NCI-H2081 (cell line): ENCODE measurements around the gene TGFA.

Source experiments
- DNase-seq, 2 experiments: peaks; one replicate each; lab custom pipeline; 2025; lab: John Stamatoyannopoulos, UW

The TGFA gene

DNA sequence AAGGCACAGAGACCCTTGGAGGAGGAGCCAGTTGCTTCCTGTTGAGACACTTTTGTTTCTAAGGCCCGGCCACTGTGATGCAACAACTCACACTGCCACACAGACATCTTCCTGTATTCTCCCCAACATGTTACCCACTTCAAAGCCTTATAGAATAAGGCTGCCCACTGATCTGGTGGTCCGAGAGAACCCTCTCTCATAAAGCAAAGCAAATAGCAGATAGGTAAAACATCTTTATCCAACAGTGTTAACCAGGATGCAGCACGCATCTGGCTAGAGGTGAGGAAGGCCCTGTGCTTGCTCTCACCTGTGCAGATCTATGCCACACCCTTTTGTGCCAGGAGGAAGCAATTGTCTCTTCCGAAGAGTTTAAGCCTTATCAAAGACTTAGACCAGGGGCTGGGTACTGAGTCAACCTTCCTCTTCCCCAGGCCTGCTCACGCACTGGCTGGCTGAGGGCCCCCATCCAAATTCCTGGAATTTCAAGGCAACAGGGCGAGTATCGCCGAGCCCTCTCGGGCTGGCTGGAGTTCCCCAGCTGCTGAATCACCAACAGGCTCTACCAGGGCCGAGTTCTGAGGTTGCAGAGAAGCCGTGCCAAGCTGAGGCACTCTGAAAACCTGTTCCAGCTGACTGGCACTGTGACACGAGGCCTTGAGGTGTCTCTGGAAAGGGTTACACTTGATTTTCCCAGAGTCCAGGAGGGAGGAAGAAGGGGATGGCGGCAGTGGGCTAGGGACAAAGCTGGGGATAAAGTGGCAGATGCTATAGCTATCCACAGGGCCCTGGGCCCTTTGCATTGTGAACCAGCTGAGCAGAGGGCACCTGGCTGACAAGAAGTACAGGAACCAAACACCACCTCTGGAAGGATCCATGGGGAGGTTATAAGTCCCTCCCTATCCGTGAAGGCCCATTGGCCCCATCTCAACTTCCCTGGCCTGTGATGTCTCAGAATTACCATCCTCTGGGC is 29.3 kb downstream of the TGFA start:
- DNase-seq, result no peak

DNA sequence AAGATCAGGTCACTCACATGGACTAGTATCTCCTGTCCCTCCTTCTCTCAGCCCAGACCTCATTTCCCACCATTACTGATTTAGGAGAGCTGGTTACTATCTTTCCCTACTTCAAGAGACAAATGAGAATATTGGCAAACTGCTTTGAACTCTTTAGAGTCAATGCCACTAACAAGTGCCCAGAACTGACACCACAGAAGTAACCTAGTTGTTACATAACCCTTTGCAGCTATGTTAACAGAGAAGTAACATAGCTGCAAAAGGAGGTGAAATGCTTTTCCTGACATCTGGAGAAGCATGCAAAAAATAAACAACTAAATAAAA is 30.0 kb downstream of the TGFA start:
- DNase-seq, result no peak

DNA sequence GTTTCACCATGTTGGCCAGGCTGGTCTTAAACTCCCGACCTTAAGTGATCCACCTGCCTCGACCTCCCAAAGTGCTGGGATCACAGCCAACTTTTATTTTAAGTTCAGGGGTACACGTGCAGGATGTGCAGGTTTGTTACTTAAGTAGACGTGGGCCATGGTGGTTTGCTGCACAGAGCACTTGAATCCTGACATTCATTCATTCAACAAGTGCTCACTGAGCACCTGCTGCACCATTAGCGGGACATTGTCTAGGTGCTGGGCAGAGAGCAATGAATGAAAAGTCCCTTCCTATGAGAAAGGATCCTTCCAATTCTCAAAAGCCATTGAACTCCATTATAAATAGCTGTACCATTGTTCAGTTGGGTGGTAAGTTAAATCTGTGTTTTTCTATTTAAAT is 31.0 kb downstream of the TGFA start:
- DNase-seq, result no peak

DNA sequence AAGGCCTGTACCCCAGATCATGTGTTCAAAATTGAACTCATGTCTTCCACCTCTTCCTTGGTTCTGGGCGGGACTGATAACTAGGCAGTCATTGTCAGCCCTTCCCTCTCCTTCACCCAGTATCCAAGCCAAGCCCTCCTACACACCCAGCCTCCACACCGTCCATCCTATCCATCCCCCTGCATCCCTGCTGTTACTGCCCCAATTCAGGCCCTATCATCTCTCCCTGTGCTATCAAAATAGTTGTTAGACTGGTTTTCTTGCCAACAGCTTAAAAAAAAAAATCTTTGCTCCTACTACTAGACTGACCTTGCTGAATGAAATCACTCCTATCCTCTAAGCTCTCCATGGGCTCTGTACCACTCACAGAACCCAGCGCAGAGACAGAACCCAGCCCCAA is 32.8 kb downstream of the TGFA start:
- no peak for DNase-seq

DNA sequence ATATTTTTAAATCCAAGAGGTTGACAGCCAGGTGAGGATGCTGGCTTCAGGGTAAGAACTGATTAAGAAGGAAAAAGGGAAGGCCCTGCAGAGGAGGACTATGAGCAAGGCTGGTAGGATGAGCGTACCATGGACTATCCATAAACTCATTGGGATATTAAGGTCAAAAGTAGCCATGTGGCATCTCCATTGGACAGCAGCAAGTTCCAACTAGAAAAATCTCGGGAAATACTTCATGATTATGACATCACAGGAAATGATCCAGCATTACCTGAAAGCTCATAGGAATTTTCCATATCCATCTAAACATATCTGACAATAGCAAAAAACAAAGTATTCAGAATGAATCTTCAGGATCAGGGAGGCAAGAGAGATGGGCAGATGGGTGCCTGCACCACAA is 34.2 kb downstream of the TGFA start:
- DNase-seq, result no peak

DNA sequence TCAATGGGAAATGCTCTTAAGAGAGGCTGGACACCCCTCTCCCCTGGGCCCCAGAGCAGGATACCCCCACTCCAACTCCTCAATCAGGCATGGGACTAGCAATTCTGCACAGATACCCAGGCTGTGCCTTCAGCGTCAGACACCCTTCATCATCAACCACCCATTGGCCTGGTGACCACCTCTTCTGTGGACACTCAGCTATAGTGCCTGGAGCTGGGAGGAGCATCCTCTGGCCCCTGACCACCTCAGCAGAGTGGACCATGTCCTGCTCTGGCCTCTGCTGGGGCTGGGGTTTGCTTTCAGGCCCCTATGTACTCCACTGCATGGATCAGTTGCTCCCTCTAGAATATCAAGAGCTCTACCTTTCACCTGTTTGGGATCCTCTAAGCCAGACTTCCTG is 35.1 kb downstream of the TGFA start:
- DNase-seq, result no peak

DNA sequence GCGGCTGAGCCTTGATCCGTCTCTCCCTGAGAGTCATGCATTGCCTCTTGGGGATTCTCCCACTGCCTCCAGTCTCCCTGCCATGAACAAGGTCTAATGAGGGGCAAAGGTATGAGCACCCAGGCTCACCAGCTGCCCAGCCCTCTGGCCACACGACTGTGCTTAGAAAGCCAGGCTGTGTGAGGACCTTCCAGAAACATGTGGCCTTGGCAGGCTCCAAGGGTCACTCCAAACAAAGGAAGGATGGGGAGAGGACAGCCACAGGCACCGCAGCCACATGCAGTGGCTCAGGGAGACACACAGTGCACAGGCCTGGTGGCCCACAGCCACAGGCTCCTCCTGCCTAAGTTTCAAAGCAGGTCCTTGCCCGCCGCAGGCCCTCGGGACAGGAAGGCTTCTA is 35.8 kb downstream of the TGFA start:
- no peak for DNase-seq

DNA sequence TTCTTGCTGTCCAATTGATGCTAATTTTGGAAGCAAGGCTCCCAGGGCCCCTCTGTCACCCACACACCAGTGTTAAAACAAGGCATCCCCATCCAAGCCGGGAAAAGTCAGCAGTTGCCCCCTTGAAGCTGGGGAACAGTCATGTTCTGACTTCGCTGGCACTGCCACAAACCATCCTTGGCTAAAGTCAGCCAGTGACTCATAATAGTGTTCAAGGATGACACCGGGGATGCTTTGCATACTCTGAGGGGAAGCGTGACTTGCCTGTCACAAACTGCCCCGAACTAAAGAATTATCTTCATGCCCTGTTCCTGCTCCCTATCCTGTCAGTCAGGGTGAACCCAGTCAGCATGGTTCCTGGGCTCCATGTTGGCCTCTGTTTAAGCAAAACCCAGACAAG is 37.0 kb downstream of the TGFA start:
- DNase-seq, result no peak

DNA sequence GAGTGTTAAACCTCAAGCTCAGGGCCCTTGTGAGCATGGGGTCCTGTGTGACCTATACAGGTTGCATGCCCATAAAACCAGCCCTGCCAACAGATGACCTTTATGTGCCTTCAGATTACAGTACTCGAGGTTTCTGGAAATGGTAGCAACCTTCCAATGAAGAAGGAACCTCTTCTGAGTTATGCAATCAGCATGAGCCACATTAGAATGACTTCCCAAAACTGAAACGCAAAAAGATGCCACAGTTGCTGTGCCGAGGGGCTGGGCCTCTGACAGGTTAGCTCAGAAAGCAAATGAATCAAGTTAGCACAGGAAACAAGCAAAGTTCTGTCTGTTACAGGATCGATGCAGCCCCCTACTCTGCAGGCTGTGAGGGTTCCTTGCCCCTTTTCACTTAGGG is 37.7 kb downstream of the TGFA start:
- DNase-seq, result no peak

DNA sequence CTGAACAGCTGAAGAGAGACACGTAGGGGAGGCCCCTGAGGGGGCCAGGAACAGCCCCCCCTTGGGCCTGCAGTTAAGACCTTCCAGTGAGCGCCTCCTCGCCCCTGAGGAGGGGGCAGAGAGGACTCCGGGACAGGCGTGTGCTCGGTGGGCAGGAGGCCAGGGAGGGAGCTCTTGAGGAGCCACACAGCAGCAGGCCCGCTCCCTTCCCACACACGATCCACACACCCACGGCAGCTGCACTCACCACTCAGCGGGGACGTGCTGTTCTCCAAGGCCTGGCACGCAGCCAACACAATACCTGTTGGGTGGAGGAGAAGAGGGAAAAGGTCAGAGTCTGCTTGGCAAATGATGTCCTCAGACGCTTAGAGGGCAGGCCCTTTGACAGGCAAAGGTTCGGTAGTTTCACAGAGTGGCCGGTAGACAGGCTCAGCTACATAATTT is 39.0 kb downstream of the TGFA start:
- DNase-seq, result peak in 1 of 2 experiments; percentile 37

DNA sequence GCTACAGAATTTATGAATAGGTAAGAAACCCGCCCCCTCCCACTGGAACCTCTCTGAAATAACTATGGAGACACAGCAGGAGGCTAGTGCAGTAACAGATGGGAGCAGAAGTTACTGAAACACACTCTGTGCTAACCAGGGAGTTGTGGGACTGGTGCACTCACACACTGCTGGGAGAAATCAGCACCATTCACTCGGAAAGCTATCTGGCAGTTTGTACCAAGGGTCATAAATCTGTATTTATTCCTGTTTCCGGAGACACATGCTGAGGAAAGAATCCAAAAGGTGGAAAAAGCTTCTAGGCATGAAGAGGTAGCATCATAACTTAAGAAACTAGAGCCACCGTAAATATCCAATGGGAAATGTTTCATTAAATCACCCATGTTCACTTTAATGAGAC is 39.9 kb downstream of the TGFA start:
- no peak for DNase-seq

DNA sequence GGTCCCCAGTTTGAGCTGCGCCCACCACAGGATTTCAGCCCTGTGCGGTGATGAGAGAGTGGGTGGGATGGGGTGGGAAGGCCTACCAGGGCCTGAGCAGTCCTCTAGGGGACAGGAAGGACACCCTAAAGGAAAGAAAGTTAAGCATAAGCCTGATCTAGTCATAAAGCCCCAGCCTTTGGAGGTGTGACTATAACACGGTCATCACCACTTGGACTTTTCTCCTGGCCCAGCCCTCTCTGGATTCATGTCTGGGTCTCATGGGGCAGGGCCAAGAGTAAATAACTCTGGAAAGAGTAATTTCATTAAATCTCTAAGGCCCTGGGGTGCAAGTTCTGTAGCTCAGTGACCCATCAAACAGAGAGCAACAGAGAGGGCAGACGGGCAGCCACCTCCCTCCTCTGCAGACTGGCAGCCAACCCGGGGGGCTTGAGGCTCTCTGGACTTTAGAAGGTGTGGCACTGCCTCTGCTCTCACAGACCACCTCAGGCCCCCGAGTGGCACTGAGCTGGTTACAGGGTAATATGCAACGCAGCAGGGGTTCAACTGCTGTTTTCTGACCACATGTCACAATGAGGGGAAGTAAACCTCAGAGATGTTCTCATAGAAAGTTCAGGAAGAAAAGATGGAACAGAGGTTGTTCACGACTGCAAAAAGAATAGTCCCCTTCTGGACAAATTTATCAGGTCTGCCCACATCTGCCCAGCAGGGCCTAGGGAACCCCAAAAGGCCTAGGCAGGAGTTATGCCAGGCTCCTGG is 41.5 kb downstream of the TGFA start:
- no peak for DNase-seq

DNA sequence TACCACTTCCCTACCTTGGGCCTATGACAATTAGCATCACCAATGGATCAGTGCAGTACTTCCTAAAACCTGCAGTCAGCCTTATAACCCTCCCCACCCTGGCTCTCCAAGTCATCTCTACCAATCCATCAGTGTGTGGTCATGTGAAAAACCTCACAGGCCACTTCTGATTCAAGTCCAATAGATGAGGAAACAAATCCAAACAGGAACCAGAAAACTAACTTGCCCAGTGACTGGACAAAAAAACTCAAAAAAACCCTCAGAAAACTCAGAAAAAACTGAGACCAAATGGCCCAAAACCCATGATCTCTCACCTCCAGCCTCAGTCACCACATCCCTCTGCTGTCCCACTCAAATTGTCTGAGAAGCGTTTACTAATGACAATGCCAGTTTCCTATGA is 43.3 kb downstream of the TGFA start:
- no peak for DNase-seq

DNA sequence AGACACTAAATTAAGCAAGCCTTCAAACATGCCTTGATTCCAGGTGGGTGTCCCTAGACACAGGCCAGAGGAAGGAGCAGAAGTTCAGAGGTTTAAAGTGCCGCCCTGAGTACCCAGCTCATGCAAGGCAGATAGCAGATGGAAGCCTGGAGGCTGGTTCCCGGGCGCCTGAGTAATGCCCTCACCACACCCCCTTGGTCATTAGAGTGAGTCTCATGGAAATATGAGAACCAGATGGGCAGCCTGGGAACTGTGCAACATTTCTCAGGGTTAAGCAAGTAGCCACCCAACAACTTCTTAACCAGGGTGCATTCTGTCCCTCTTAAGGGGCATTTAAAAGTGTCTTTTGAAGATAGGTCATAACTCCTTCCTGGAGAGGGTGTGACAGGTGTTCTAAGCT is 44.1 kb downstream of the TGFA start:
- no peak for DNase-seq

DNA sequence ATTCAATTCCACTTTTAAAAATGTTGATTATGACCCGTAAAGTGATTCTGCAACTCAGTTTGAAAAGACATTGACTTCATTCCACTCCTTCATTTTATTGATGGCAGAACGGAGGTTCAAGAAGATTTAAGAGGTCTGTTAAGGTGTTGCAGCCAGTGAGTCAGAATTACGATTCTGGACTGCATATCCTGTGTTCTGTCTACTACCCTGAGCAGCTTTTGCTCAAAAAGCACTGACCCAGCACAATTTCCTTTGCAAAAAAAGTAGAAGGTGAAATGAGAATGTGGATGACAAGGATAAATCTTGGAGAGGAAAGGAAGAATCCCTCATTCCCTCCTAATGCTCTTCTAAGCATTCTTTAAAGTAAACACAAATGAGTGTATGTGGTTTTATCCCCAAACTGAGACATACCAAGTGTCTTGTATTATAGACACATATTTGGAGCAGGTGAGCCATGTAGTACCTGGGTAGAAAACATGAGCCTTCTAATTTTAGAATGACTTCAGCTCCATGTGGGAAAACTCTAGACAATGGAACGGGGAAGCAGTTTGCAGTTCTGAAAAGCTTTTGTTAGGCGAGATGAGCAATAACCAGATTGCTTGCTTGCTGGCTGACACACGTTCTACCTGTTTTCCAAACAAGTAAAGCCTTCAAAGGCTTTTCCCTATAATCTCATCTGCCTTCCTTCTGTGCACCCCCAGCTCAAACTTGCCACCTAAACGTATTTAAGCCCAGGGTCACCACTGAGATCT is 44.7 kb downstream of the TGFA start:
- DNase-seq, result no peak

DNA sequence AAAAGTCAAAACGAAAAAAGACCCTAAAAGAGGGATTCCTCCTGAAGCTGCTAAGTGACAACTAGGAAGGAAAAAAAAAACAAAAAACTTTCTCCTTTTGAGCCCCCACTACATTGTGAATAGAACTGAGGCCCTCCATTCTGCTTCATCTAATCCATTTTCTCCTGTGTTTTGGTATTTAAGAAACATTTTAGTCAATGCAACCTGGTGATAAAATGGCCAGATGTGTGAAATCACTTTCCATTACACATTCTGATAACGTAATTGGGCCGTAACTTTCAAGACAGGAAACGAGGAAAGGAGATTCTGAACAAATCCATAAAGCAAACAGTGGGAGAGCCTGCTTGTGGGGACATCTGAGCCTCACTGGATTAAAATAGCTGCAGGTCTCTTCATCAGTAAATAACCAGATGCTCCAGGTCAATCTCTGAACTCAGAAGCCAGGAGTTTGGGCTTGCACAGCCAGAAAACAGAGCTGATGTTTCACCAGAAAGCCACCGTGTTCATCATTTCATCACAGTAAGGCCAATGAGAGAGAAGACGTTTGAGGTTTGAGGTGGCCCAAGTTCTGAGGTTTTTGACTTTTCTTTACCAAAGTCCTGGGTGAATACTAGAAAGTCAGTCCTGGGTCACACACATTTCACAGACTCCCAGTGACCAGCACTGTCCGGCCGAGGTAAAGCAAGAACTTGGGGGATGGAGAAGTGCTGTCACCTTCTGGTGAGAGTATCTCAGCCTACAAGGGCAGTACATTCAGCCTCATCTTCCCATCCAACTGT is 47.8 kb downstream of the TGFA start:
- no peak for DNase-seq

DNA sequence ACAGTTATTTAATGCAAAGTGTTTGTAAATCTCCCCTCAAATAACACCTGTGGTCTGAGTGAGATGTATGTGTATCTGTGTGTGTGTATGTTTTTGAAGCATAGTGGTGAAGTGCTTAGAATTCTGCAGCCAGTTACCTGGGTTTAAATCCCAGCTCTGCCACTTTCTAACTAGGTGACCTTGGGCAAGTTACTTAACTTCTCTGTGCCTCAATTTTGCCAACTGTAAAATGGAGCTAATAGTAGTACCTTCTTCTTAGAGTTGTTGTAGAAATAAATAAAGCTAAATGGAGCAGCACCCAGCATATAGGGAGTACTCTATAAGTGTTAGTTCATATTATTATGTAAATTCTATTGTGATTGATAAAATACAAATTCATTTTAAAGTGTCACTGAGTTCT is 48.9 kb downstream of the TGFA start:
- no peak for DNase-seq

DNA sequence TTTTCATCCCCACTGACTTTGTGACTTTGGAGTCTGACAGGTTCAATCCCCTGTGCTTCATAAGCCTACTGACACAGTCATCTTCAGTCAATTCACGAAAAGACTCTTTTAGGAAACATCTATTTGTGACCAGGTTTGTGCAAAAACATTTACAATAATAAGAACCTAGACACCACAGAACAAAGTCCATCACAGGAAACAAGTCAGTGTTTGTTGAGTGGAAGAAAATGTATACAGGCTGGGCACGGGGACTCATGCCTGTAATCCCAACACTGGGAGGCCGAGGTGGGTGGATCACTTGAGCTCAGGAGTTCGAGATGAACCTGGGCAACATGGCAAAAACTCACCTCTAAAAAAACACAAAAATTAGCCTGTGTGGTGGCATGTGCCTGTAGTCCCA is 49.7 kb downstream of the TGFA start:
- DNase-seq, result no peak

DNA sequence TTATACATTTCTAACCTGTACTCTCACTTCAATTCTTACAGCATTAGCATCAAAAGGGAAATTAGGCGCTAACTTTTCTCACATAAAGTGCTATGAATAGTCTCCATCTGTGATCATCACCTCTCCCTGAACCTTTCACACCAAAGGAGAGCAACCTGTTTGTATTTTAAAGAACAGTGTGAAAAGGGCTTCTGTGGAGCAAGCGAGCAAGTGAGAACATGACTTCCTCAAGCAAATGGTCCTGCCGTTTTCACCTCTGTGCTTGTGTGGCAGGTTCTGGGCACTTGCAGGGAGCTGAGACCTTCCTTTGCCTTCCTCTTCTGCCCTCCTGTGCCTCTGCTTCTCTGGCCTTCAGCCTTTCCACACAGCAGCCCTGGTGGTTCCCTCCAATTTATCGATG is 51.9 kb downstream of the TGFA start:
- DNase-seq, result no peak

DNA sequence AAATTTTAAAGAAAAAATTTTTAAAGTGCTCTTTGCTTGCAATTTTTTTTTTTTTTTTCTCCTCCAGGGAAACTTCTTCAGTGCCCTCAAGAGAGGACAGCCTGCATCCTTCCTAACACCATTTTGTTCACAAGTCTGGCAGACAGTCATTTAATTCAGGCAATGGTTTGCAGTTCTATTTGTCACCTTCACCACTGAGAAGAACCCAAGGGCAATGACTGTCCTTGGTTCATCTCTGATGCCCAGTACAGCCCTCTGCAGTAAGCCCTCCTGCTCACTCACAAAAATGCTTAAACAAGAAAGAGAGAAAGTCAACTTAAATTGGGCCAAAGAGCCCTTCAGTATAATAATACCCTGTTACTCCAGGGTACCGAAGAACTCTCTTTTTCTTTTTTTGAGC is 52.4 kb downstream of the TGFA start:
- no peak for DNase-seq

DNA sequence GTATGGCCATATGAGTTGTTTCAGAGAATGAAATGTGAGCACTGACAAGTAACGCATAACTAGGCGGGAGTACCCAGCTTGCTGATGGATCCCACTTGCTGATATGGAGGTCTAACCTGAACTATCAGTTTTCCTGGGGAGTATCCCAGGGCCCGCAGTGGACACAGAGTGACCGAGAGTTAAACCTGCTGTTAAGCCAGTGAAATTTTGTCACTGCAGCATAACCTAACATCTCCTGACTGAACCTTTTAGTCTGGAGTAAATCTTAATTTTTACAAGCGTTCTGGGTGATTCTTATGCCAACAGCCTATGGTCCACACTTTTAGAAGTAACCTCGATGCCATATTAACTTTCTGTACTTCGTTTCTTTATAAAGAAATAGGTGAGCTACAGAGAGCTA is 54.4 kb downstream of the TGFA start:
- DNase-seq, result no peak

DNA sequence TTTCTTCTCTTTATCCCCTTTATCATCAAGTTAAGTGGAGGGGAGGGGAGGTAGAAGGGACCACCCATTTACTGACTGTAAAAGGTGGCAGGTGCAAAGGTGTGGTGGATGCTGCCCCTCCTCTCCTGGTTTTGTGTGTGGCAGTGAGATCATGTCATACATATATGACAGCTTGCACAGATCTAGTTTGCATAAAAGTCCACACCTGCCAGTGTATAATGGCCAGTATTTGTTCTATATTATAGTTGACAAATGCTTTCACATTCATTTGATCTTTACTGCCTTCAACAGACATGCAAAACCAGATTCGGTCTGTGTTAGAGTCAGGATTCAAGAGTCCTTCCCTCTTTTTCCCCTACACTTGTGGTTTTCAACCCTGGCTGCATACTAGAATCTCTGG is 55.1 kb downstream of the TGFA start:
- no peak for DNase-seq
